HG03558 (cell line): ENCODE results near the gene SERPINB1.
"Not testable (repeated sequence)": the region's sequence is repeated elsewhere in the genome, so short reads cannot be mapped to it uniquely, and the experiment has no call there.

ENCODE experiments used
- ATAC-seq: cut with Tn5 transposase; IDR thresholded peaks from one replicate; pipeline ENCODE4 v1.9.1; 2021; ENCODE audit warnings: moderate number of reproducible peaks; ENCODE audit not compliant: unreplicated experiment; ENCODE audit errors: extremely low read depth

SERPINB1 gene

GRCh38 chr6:2841264-2842138, at the start of gene SERPINB1:
TSS of gene SERPINB1 (minus strand) at chr6:2841863. CDS start at chr6:2840586, 1,277 bp downstream.
- ATAC-seq = no peak

- ATAC-seq = no peak
Measured at GRCh38 chr6:2890976-2891767, 49.5 kb upstream of the SERPINB1 start.

GRCh38 chr6:2885967-2886735, 44.5 kb upstream of the SERPINB1 start:
- ATAC-seq = no peak

- no peak for ATAC-seq
Measured at GRCh38 chr6:2884804-2885203, 43.1 kb upstream of the SERPINB1 start.

- ATAC-seq = no peak
Measured at GRCh38 chr6:2883673-2884072, 42.0 kb upstream of the SERPINB1 start.

- ATAC-seq = no peak
Measured at GRCh38 chr6:2881423-2881822, 39.8 kb upstream of the SERPINB1 start.

GRCh38 chr6:2880156-2880555, 38.5 kb upstream of the SERPINB1 start:
- ATAC-seq = not testable (repeated sequence)

GRCh38 chr6:2877960-2878359, 36.3 kb upstream of the SERPINB1 start:
- no peak for ATAC-seq

- ATAC-seq = no peak
Measured at GRCh38 chr6:2877057-2877882, 35.6 kb upstream of the SERPINB1 start.

GRCh38 chr6:2876210-2877056, 34.8 kb upstream of the SERPINB1 start:
- no peak for ATAC-seq

GRCh38 chr6:2875359-2876191, 33.9 kb upstream of the SERPINB1 start:
- ATAC-seq = no peak

GRCh38 chr6:2873643-2874042, 32.0 kb upstream of the SERPINB1 start:
- ATAC-seq = no peak

GRCh38 chr6:2872423-2873358, 31.0 kb upstream of the SERPINB1 start:
- no peak for ATAC-seq

GRCh38 chr6:2871953-2872352, 30.3 kb upstream of the SERPINB1 start:
- no peak for ATAC-seq

GRCh38 chr6:2871102-2871501, 29.4 kb upstream of the SERPINB1 start:
- no peak for ATAC-seq

- ATAC-seq = no peak
Measured at GRCh38 chr6:2870046-2870636, 28.5 kb upstream of the SERPINB1 start.

- no peak for ATAC-seq
Measured at GRCh38 chr6:2868637-2869036, 27.0 kb upstream of the SERPINB1 start.
